Ishikawa (cell line): ENCODE measurements around the gene BLM.

Source experiments
- CEBPB ChIP-seq: IDR thresholded peaks from 2 replicates; pipeline ENCODE4 v1.6.1; 2012
- EGR1 ChIP-seq: IDR thresholded peaks from 2 replicates; pipeline ENCODE4 v1.6.1; 2012
- EP300 ChIP-seq: IDR thresholded peaks from 2 replicates; pipeline ENCODE4 v1.6.1; 2012; ENCODE audit warnings: borderline replicate concordance
- FOXM1 ChIP-seq: IDR thresholded peaks from 2 replicates; pipeline ENCODE4 v1.6.1; 2012; ENCODE audit warnings: low read depth, borderline replicate concordance
- RAD21 ChIP-seq: IDR thresholded peaks from 2 replicates; pipeline ENCODE4 v1.6.1; 2012; ENCODE audit warnings: low read depth
- TAF1 ChIP-seq: IDR thresholded peaks from 2 replicates; pipeline ENCODE4 v1.6.1; 2012; ENCODE audit warnings: low read depth, mild to moderate bottlenecking
- YY1 ChIP-seq: IDR thresholded peaks from 2 replicates; pipeline ENCODE4 v1.6.1; 2012; ENCODE audit warnings: low read depth
- TF ChIP-seq, protein P1 (sequence below): IDR thresholded peaks from 2 replicates; pipeline ENCODE4 v1.6.1; 2012

DNA sequence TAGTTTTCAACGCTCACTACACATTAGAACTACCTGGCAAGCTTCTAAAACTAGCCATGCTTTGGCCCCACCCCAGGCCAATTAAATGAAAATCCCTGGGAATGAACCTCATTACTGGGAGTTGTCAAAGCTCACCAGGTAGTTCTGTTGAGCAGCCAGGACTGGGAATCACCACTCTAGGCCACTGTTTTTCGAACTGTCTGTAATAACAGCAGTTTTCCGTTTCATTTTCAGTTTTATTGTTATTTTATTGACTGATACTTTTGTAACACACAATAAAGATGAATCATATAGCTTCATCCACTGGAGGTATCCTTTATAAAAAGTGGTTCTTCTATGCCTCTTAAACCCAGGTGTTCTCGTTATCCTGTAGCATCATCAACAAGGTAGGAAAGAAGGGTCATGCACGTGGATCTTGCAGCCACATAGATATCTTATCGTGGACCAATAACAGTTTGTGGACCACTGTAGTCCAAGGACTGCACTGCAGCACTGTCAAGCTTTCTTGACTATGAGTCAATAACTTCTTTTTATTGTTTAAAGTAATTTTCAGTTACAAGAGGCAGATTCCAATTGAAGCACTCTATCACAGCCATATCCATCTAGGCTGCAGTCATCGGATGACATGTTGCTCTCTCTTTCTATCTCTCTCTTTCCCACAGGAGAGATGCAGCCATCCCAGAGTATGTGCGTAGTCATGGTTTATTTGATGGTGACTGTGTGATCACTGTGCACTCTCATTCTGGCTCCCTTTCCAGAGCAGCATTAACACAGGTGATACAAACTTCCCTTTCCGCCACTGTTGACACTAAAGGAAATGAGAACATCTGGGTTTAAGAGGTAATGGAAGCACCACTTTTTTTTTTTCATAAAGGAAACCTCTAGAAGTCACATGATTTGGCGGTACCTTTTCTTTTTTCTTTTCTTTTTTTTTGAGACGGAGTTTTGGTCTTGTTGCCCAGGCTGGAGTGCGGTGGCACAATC is 39.0 kb upstream of the BLM start:
- TF ChIP-seq RAD21 (no peak), EGR1 (no peak), CEBPB (no peak), YY1 (no peak), TAF1 (no peak), EP300 (no peak), FOXM1 (no peak)
- TF ChIP-seq, protein P1, sequence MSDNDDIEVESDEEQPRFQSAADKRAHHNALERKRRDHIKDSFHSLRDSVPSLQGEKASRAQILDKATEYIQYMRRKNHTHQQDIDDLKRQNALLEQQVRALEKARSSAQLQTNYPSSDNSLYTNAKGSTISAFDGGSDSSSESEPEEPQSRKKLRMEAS: no peak
